Brain microvascular endothelial cell (primary cell): ENCODE measurements around the gene CDC14C.

Source experiments
- DNase-seq: peaks from one replicate; pipeline ENCODE4 v3.0.0-alpha.2; 2020
- H3K27ac ChIP-seq: fragments of 250-450 bp; sonication (Bioruptor Pico); 2 replicates; pipeline ENCODE4 v1.5.1; 2020; ENCODE audit warnings: mild to moderate bottlenecking, moderate library complexity
- H3K27me3 ChIP-seq: fragments of 250-450 bp; sonication (Bioruptor Pico); replicated peaks from 2 replicates; pipeline ENCODE4 v1.5.1; 2020; ENCODE audit warnings: mild to moderate bottlenecking
- H3K36me3 ChIP-seq: fragments of 250-450 bp; sonication (Bioruptor Pico); replicated peaks from 2 replicates; pipeline ENCODE4 v1.5.1; 2020; ENCODE audit warnings: mild to moderate bottlenecking
- H3K4me3 ChIP-seq: 2 replicates; pipeline ENCODE4 v1.5.1; 2011; ENCODE audit warnings: low read depth, mild to moderate bottlenecking, control low read depth, low read length, moderate library complexity
- CTCF ChIP-seq: IDR thresholded peaks from 2 replicates; pipeline ENCODE4 v1.5.1; 2011; ENCODE audit warnings: low read depth, mild to moderate bottlenecking, moderate library complexity, low read length, control low read depth, inconsistent platforms; ENCODE audit errors: missing control alignments
- in situ Hi-C: cut with HindIII; loops from 2 replicates; pipeline ENCODE4 v1.10.0; 2017; ENCODE audit warnings: low sequenced_read_pairs, low pct_ligation_motif_present

Gene CDC14C

GRCh38 chr7:48924433-48924832 lies at the start of gene CDC14C:
TSS of gene CDC14C (plus strand) at chr7:48924547. CDS start at chr7:48924673, 126 bp downstream.
- Histone ChIP-seq H3K27ac (no peak within 1 kb of the TSS), H3K27me3 (no peaks in the 10 kb centered on the region), H3K4me3 (no peak within 1 kb of the TSS), H3K36me3 (no peaks in the 10 kb centered on the region)
- no peak for DNase-seq
- in situ Hi-C loops: no loop called here
- no peak for TF ChIP-seq CTCF

GRCh38 chr7:48875045-48875916 lies 49.1 kb upstream of the CDC14C start:
- in situ Hi-C loops: no loop called here

DNA sequence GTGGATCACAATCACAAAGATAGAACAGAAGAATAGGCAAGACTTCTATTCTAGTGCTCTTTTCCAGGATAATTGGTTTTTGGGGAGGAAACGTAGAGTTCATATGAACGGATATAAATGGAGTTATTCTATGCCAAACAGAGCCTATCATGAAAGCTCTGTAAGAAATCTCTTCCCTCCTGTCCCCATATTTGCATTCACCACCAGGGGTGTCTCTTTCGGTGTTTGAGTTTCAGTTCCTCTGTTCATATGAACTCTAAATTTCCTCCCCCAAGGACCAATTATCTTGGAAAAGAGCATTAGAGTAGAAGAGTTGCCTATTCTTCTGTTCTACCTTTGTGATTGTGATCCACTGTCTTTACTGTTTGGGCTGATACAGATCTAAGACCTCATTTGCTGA lies 48.3 kb upstream of the CDC14C start:
- Histone ChIP-seq H3K27me3 (no peaks in the 10 kb centered on the region), H3K4me3 (no peak overlapping the region), H3K27ac (no peak overlapping the region), H3K36me3 (no peaks in the 10 kb centered on the region)
- no peak for DNase-seq
- in situ Hi-C loops: no loop called here
- TF ChIP-seq CTCF: peak; percentile 8

More at GRCh38 chr7:48875045-48875916, 49.1 kb upstream of the CDC14C start:
- H3K27ac ChIP-seq: no peak overlapping the region
- H3K4me3 ChIP-seq: no peak overlapping the region
- no peaks in the 10 kb centered on the region for H3K36me3 ChIP-seq
- peak; percentile 34 for DNase-seq
- no peaks in the 10 kb centered on the region for H3K27me3 ChIP-seq
- peak; percentile 70 for TF ChIP-seq CTCF

- in situ Hi-C loops: no loop called here
- TF ChIP-seq CTCF: no peak
- no peak overlapping the region for H3K4me3 ChIP-seq
- no peaks in the 10 kb centered on the region for H3K27me3 ChIP-seq
- no peaks in the 10 kb centered on the region for H3K36me3 ChIP-seq
- no peak overlapping the region for H3K27ac ChIP-seq
- no peak for DNase-seq
Measured at GRCh38 chr7:48880851-48881250, 43.5 kb upstream of the CDC14C start.

DNA sequence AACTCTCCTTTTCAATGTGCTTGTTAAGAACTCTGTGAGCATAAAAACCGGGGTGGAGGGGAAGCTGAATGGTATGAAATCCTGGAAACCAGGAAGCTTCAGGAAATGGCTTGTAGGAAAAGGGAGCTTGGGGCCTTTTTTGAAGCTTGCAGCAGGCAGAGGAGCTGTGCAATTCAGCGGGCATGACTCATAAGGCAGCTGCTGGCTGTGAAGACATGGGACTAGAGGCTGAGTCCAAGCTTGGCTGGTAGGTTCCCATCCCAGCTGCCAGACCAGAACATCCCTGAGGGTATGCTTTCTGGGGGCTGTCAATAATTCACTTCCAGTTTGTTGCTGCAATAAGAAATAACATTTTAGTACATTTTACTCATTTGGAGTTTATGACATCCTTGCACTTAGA lies 36.8 kb upstream of the CDC14C start:
- in situ Hi-C loops: no loop called here
- no peak overlapping the region for H3K27ac ChIP-seq
- no peak for DNase-seq

More for the DNA sequence above, 36.8 kb upstream of the CDC14C start:
- Histone ChIP-seq H3K4me3 (no peak overlapping the region), H3K27me3 (no peaks in the 10 kb centered on the region), H3K36me3 (no peaks in the 10 kb centered on the region)
- TF ChIP-seq CTCF: no peak
